Astrocyte of the cerebellum (primary cell): Measurements from ENCODE around the gene LTBR.

Experiments
- DNase-seq: peaks from one replicate; pipeline ENCODE4 v3.0.0-alpha.2; 2011; ENCODE audit warnings: low read depth
- H3K4me3 ChIP-seq: 2 replicates; pipeline ENCODE4 v1.5.1; 2011; ENCODE audit warnings: mild to moderate bottlenecking, low read depth, low read length, moderate library complexity
- in situ Hi-C: cut with HindIII; loops from 2 replicates; pipeline ENCODE4 v1.10.0; 2017; ENCODE audit warnings: low sequenced_read_pairs
- TF ChIP-seq, protein P1 (sequence below): IDR thresholded peaks from 2 replicates; pipeline ENCODE4 v1.5.1; 2012; ENCODE audit warnings: low read length, low read depth, moderate library complexity, mild to moderate bottlenecking; ENCODE audit errors: missing control alignments

The LTBR gene

DNA sequence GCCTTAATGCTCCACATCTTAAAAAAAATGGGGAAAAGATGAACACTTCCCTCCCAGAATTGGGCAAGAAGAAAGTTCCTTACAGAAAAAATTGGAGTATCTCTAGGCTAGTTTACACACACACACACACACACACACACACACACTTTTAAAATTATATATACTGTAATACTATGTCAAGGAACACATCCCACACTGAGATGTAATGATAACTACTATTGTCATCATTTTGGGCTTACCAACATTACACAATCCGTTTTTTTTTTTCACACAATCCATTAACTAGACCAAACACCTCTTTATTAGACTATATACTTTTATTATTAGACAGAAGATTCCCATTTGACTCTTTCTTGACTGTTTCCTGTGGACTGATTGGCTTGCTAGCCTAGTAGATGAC, 2.5 kb downstream of the LTBR start:
- no peak overlapping the region for H3K4me3 ChIP-seq
- TF ChIP-seq, protein P1, sequence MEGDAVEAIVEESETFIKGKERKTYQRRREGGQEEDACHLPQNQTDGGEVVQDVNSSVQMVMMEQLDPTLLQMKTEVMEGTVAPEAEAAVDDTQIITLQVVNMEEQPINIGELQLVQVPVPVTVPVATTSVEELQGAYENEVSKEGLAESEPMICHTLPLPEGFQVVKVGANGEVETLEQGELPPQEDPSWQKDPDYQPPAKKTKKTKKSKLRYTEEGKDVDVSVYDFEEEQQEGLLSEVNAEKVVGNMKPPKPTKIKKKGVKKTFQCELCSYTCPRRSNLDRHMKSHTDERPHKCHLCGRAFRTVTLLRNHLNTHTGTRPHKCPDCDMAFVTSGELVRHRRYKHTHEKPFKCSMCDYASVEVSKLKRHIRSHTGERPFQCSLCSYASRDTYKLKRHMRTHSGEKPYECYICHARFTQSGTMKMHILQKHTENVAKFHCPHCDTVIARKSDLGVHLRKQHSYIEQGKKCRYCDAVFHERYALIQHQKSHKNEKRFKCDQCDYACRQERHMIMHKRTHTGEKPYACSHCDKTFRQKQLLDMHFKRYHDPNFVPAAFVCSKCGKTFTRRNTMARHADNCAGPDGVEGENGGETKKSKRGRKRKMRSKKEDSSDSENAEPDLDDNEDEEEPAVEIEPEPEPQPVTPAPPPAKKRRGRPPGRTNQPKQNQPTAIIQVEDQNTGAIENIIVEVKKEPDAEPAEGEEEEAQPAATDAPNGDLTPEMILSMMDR = no peak
- in situ Hi-C loops = no loop called here
- no peak for DNase-seq

DNA sequence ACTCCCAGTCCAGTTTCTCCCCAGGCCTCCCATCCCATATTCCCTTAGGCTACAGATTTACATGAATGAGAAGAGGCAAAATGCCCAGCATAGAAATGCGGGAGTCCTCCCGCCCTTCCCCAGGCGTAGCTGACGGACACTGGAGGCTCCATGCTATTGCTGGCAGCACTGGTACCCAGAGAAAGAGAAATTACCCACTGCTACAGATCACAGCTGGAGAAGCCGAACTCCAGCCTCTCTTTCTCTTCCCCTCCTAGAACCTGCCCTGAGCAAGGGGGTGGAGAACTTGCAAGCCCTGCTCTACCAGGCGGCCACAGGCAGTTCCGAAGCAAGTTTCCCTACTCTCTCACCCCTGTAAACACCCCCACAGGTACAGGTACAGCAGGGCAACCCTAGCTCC, 3.6 kb downstream of the LTBR start:
- TF ChIP-seq, protein P1 = no peak
- no peak for DNase-seq
- in situ Hi-C loops = no loop called here
- H3K4me3 ChIP-seq = no peak overlapping the region

DNA sequence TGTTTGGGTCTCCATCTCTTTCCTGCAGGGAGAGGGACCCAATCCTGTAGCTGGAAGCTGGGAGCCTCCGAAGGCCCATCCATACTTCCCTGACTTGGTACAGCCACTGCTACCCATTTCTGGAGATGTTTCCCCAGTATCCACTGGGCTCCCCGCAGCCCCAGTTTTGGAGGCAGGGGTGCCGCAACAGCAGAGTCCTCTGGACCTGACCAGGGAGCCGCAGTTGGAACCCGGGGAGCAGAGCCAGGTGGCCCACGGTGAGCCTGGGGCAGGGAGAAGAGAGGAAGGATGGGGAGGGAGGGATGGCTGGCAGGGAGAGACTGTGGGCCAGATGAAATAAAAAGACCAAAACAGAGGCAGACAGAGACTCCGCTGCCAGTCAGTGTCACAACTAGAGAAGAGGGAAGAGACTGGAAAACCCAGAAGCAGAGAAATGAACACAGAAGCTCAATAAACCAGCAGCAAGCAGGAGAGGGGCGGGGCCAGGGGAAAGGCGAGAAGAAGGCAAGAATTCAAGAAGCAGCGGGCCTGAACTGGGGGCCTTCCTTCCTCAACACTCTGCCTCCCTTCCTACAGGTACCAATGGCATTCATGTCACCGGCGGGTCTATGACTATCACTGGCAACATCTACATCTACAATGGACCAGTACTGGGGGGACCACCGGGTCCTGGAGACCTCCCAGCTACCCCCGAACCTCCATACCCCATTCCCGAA, 6.3 kb downstream of the LTBR start:
- TF ChIP-seq, protein P1 = no peak
- no peak overlapping the region for H3K4me3 ChIP-seq
- no peak for DNase-seq
- in situ Hi-C loops = loop anchor here (10.0 kb wide), 1 partner anchor 75 kb away; no protein-coding TSS in a partner anchor

DNA sequence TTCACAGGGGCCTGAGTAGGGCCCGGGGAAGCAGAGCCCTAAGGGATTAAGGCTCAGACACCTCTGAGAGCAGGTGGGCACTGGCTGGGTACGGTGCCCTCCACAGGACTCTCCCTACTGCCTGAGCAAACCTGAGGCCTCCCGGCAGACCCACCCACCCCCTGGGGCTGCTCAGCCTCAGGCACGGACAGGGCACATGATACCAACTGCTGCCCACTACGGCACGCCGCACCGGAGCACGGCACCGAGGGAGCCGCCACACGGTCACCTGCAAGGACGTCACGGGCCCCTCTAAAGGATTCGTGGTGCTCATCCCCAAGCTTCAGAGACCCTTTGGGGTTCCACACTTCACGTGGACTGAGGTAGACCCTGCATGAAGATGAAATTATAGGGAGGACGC, 7.1 kb downstream of the LTBR start:
- no peak for DNase-seq
- TF ChIP-seq, protein P1 = no peak
- no peak overlapping the region for H3K4me3 ChIP-seq
- in situ Hi-C loops = loop anchor here (10.0 kb wide), 1 partner anchor 74 kb away; no protein-coding TSS in a partner anchor

DNA sequence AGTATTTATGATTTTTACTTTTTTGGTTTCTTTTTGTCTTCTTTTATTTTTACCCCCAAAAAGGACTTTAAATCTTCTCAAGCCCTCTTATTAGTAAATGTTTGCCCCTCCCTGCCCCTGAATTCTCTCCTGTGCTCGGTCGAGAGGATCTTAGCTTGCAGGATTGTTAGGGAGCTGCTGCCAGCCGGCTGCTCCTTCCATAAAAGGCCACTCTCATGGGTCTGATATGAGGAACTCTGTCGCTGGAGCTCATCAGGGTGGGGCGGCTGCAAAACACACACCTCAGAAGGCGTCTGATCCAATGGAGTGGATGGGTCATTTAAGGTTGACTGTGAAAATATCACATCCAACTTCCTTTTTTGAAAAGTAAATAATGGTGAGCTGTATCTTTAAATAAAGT, 8.5 kb downstream of the LTBR start:
- no peak overlapping the region for H3K4me3 ChIP-seq
- no peak for DNase-seq
- in situ Hi-C loops = loop anchor here (10.0 kb wide), 1 partner anchor 72 kb away; no protein-coding TSS in a partner anchor
- TF ChIP-seq, protein P1 = no peak

DNA sequence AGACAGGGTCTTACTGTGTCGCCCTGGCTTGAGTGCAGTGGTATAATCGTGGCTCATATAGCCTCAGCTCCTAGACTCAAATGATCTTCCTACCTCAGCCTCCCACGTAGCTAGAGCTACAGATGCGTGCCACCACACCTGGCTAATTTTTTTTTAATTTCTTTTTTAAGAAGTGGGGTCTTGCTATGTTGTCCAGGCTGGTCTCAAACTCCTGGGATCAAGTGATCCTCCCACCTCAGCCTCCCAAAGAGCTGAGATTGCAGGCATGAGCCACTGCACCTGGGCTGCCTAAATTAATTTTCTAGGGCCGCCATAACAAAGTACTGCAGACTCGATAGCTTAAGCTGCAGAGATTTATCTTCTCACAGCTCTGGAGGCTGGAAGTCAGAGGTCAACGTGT, 9.1 kb downstream of the LTBR start:
- DNase-seq = no peak
- in situ Hi-C loops = loop anchor here (10.0 kb wide), 1 partner anchor 72 kb away; no protein-coding TSS in a partner anchor
- no peak overlapping the region for H3K4me3 ChIP-seq
- TF ChIP-seq, protein P1 = no peak
